Lower lobe of right lung (tissue), 2 donors: ENCODE measurements around the gene HSPA12A. TPM values are rescaled to one million over a fixed set of nuclear protein-coding genes. Genes with fewer than 3 reads are reported as not detected.
"Not testable (repeated sequence)": the region's sequence is repeated elsewhere in the genome, so short reads cannot be mapped to it uniquely, and the experiment has no call there.

Experiments
- ATAC-seq, 2 donors: fragments of 200-7000 bp; cut with Tn5 transposase; one replicate each; pipeline ENCODE4 v1.9.1; 2020 to 2022; ENCODE audit warnings: mild to moderate bottlenecking in 2 of 2, moderate library complexity in 2 of 2
- DNase-seq: peaks from one replicate; pipeline ENCODE4 v3.0.0-alpha.2; 2020
- H3K27ac ChIP-seq: fragments of 200-600 bp; one replicate; pipeline ENCODE4 v1.8.0; 2022
- H3K27me3 ChIP-seq: fragments of 200-600 bp; one replicate; pipeline ENCODE4 v1.8.0; 2022; ENCODE audit warnings: low read depth
- H3K36me3 ChIP-seq: fragments of 200-600 bp; one replicate; pipeline ENCODE4 v1.8.0; 2022; ENCODE audit warnings: mild to moderate bottlenecking
- H3K4me1 ChIP-seq: fragments of 200-600 bp; one replicate; pipeline ENCODE4 v1.8.0; 2022
- H3K4me3 ChIP-seq: fragments of 200-600 bp; one replicate; pipeline ENCODE4 v1.8.0; 2022; ENCODE audit warnings: mild to moderate bottlenecking
- H3K9me3 ChIP-seq: fragments of 200-600 bp; one replicate; pipeline ENCODE4 v1.8.0; 2022
- intact Hi-C: fragments of 100-400 bp; cut with DNase I; formaldehyde crosslinking; loops from one replicate; pipeline ENCODE4 v1.11.0; 2022
- total RNA-seq: library from RNA; stranded (reverse); fragmentation: NEBNext Ultra II Directional; extraction: Animal tissue kit (Norgen Biotek cat#: 25700); gene quantifications from one replicate; pipeline ENCODE4 v1.2.1, GENCODE V29; 2021
- TF ChIP-seq, protein P1 (sequence below): fragments of 200-600 bp; IDR thresholded peaks from one replicate; pipeline ENCODE4 v1.8.0; 2022; ENCODE audit warnings: antibody characterized with exemption, mild to moderate bottlenecking
- donor health status: DM: no; HTN: yes; CAD: no; lungs with severe emphysema.

The HSPA12A gene
- total RNA-seq, 1 donor from 2014 or later, result 8.8 TPM

DNA sequence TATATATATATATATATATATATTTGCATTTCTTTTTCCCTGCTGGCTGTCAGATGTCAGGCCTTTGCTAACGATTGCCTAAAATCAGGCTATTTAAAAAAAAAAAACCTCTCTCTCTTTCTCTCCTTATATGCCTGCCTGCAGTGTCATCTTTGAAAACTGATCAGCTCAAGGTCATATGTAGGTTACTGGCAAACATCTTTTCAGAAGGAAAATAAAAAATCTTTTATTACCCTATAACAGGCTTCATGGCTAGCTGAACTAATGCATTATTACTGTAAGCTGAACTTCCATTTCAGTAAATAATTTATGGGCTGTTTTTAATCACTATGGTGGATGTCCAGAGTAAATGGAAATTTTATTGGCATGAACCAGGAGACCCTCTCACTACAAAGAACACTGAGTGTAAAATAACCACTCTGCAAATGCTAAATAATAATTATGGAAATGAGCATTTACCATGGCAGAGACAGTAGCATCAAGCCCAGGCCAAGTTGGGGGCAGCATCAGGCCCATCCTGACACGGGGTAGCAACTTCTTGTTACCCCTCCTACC, 29.3 kb downstream of the HSPA12A start:
- H3K27ac ChIP-seq, result no peak overlapping the region
- no peaks in the 10 kb centered on the region for H3K27me3 ChIP-seq
- no peak overlapping the region for H3K4me3 ChIP-seq
- no peaks in the 10 kb centered on the region for H3K36me3 ChIP-seq
- intact Hi-C loops, result no loop called here
- no peaks in the 10 kb centered on the region for H3K9me3 ChIP-seq
- H3K4me1 ChIP-seq, result no peaks in the 10 kb centered on the region
- ATAC-seq, result no peak
- DNase-seq, result no peak
- TF ChIP-seq, protein P1, sequence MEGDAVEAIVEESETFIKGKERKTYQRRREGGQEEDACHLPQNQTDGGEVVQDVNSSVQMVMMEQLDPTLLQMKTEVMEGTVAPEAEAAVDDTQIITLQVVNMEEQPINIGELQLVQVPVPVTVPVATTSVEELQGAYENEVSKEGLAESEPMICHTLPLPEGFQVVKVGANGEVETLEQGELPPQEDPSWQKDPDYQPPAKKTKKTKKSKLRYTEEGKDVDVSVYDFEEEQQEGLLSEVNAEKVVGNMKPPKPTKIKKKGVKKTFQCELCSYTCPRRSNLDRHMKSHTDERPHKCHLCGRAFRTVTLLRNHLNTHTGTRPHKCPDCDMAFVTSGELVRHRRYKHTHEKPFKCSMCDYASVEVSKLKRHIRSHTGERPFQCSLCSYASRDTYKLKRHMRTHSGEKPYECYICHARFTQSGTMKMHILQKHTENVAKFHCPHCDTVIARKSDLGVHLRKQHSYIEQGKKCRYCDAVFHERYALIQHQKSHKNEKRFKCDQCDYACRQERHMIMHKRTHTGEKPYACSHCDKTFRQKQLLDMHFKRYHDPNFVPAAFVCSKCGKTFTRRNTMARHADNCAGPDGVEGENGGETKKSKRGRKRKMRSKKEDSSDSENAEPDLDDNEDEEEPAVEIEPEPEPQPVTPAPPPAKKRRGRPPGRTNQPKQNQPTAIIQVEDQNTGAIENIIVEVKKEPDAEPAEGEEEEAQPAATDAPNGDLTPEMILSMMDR, result no peak

DNA sequence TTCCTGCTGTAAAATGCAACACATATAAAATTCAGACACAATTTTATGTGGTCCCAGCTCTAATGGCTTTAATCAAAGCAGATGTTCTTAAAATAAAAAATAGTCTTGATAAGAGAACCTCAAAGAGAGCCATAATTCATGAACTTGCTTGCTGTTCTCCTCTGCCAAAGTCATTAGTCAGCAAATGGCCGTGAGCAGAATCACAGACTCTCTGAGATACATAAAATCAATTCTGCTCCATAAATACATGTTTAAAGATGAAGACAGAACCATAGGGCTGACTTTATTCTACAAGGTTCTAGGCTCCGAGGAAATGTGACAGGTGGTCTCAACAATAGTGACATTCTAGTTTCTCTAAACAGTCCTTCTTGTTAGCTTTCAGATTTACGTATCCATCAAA, 29.8 kb downstream of the HSPA12A start:
- H3K36me3 ChIP-seq, result no peaks in the 10 kb centered on the region
- DNase-seq (no peak), ATAC-seq (no peak)
- H3K4me3 ChIP-seq, result no peak overlapping the region
- H3K9me3 ChIP-seq, result no peaks in the 10 kb centered on the region
- intact Hi-C loops, result no loop called here
- no peaks in the 10 kb centered on the region for H3K4me1 ChIP-seq
- H3K27me3 ChIP-seq, result no peaks in the 10 kb centered on the region
- no peak overlapping the region for H3K27ac ChIP-seq
- TF ChIP-seq, protein P1, result no peak

- H3K4me1 ChIP-seq, ATAC-seq, DNase-seq, H3K4me3 ChIP-seq, intact Hi-C loops, H3K27ac ChIP-seq, H3K36me3 ChIP-seq, H3K27me3 ChIP-seq, H3K9me3 ChIP-seq: not testable (repeated sequence)
Measured at GRCh38 chr10:116711803-116712202, 30.6 kb downstream of the HSPA12A start.

GRCh38 chr10:116710076-116710475, 32.3 kb downstream of the HSPA12A start:
- no peaks in the 10 kb centered on the region for H3K27me3 ChIP-seq
- H3K27ac ChIP-seq, result no peak overlapping the region
- no peaks in the 10 kb centered on the region for H3K36me3 ChIP-seq
- no peaks in the 10 kb centered on the region for H3K9me3 ChIP-seq
- intact Hi-C loops, result no loop called here
- no peaks in the 10 kb centered on the region for H3K4me1 ChIP-seq
- ATAC-seq (no peak), DNase-seq (no peak)
- TF ChIP-seq, protein P1, result no peak
- H3K4me3 ChIP-seq, result no peak overlapping the region

- H3K27ac ChIP-seq, result no peak overlapping the region
- H3K9me3 ChIP-seq, result no peaks in the 10 kb centered on the region
- no peaks in the 10 kb centered on the region for H3K27me3 ChIP-seq
- no peak for ATAC-seq
- H3K4me1 ChIP-seq, result no peaks in the 10 kb centered on the region
- H3K4me3 ChIP-seq, result no peak overlapping the region
- no peak for DNase-seq
- no peaks in the 10 kb centered on the region for H3K36me3 ChIP-seq
- TF ChIP-seq, protein P1, result no peak
- intact Hi-C loops, result no loop called here
Measured at GRCh38 chr10:116708877-116709276, 33.5 kb downstream of the HSPA12A start.

DNA sequence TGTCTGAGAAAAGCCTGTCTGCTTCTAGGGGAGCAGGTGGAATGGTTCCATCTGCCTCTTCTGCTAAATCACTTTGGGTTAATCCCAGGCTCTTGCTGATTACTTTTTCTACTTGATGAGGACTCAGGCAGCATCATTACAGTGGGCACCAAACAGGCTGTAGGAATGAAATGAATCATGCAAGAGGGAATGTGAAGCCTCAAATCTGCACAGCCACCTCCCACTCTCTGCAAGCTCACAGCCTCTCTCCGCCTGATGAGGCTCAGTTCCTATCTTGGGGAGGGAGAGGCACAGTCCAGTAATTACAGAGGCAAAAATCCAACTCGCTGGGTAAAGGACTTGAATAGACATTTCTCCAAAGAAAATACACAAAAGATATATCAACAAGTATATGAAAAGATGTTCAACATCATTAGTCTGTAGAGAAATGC, 34.0 kb downstream of the HSPA12A start:
- Histone ChIP-seq H3K36me3 (no peaks in the 10 kb centered on the region), H3K27ac (no peak overlapping the region), H3K9me3 (no peaks in the 10 kb centered on the region), H3K4me3 (no peak overlapping the region), H3K27me3 (no peaks in the 10 kb centered on the region), H3K4me1 (no peaks in the 10 kb centered on the region)
- TF ChIP-seq, protein P1, result no peak
- intact Hi-C loops, result no loop called here
- ATAC-seq (peak in 1 of 2 donors; percentile 16), DNase-seq (no peak)
